ENCODE results near the gene KIF21B. TPM values are rescaled to one million over a fixed set of nuclear protein-coding genes. Genes with fewer than 3 reads are reported as not detected.
A peak's percentile ranks its signal among the peaks of the same experiment; 100 is the strongest.

The KIF21B gene
- total RNA-seq, 2 experiments from 2014 or later, result 93.5 to 94.0 TPM

DNA sequence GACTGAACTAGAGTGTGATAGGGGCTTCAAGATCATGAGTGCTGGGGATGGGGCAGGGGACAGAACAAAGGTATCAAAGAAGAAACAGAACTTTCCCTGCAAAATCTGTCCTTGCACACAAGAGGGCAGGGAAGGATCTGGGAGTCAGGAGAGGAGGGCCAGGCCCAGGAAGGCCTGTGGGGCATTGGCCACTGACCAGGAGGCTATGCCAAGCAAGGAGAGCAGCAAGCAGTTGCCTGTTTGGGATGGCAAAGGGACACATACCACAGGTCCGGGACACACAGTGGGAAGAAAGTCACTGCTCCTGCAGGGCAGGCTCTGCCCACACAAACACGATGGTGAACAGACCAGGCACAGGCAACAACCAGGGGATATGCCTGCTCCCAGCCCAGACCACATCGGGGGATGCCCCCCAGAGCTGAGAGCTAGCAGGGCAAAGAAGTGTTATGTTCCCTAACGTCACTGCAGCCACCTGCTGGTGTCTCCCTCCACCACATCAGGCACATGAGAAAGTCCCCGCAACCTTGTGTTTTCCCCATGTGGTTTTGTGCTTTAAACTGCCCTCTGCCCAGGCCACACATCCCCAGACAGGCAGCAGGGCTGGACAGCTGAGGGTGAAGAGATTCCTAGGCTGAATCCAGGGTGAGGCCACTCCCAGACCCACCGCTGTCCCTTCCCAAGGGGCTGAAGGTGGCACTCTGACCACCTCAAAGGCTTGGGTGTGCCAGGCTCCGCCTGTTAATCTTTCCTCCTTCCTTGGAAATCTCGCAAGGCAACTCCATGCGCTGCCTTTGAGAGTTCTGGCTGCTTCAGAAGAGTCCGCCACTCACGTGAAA, 53.6 kb downstream of the KIF21B start:
- H3K4me3 Mint-ChIP-seq, result no peak overlapping the region
- intact Hi-C loops (cut with micrococcal nuclease), result loop anchor here (10.0 kb wide), 1 partner anchor 145 kb away; the partner anchor contains the start of gene CACNA1S
- ChIA-PET CTCF (interaction anchor here (0.6 to 13.4 kb wide), 6 partner anchors 11 to 237 kb away, joined by 3 to 363 read pairs (median 38); no protein-coding TSS in a partner anchor), POLR2A (interaction anchor here (1.3 kb wide), 1 partner anchor 145 kb away, joined by 4 read pairs; no protein-coding TSS in a partner anchor)
- H3K4me1 Mint-ChIP-seq (ENCODE audit: low read depth), result peaks cover 27% of the 10 kb centered on the region
- H3K27me3 Mint-ChIP-seq, result no peaks in the 10 kb centered on the region
- peak overlapping the region; percentile 66 for H3K27ac Mint-ChIP-seq
- ATAC-seq, result peak; percentile 87
- DNase-seq, result peak; percentile 90
- peaks cover 18% of the 10 kb centered on the region for H3K36me3 Mint-ChIP-seq (ENCODE audit: low read depth)
- TF ChIP-seq, protein P1, sequence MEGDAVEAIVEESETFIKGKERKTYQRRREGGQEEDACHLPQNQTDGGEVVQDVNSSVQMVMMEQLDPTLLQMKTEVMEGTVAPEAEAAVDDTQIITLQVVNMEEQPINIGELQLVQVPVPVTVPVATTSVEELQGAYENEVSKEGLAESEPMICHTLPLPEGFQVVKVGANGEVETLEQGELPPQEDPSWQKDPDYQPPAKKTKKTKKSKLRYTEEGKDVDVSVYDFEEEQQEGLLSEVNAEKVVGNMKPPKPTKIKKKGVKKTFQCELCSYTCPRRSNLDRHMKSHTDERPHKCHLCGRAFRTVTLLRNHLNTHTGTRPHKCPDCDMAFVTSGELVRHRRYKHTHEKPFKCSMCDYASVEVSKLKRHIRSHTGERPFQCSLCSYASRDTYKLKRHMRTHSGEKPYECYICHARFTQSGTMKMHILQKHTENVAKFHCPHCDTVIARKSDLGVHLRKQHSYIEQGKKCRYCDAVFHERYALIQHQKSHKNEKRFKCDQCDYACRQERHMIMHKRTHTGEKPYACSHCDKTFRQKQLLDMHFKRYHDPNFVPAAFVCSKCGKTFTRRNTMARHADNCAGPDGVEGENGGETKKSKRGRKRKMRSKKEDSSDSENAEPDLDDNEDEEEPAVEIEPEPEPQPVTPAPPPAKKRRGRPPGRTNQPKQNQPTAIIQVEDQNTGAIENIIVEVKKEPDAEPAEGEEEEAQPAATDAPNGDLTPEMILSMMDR (IDR thresholded peaks at IDR 0.05), result peak; percentile 35
- H3K9me3 Mint-ChIP-seq, result no peaks in the 10 kb centered on the region

DNA sequence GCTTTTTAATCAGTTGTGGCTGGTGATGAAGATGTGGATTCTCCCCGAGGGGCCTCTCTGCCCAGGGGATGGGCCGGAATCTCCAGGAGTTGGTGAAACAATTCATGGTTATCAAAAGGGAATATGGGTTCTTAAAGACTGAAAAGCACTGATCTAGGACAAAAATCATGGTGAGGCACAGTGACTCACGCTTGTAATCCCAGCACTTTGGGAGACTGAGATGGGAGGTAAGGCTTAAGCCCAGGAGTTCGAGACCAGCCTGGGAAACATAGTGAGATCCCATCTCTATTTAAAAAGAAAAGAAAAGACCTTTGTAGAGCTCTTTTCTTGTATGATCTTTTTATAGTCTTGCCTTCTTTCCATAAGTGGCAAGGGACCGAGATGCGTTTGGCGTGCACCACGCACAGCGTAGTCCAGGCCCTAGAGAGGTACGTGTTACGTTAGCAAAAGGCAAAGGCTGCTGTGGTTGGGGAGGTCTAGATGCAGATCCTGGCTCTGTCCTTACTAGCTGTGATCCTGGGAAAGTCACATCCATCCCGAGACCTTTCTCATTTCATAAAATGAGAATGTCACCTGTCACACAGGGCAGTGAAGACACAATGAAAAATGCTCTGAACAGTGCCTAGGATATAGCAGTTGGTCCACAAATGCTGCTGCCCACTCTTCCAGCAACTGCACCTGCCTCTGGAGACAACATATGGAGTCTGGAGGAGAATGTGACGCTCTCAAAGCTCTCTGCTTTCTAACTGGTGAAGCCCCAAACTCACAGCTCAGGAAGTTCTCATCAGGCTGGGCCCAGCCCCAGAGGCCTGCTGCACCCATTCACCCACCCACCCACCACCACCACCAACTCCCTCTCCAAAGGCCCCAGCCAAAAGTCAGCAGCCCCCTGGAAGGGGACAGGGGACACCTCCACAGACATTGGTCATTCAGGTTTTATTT, 54.8 kb downstream of the KIF21B start:
- TF ChIP-seq, protein P1 (IDR thresholded peaks at IDR 0.05), result no peak
- intact Hi-C loops (cut with micrococcal nuclease), result no loop called here
- Mint-ChIP-seq H3K4me1 (ENCODE audit: low read depth) (peaks cover 27% of the 10 kb centered on the region), H3K36me3 (ENCODE audit: low read depth) (peaks cover 18% of the 10 kb centered on the region), H3K27me3 (no peaks in the 10 kb centered on the region), H3K27ac (peak overlapping the region; percentile 59), H3K4me3 (no peak overlapping the region), H3K9me3 (no peaks in the 10 kb centered on the region)
- POLR2A ChIA-PET, result interaction anchor here (1.0 to 1.3 kb wide), 2 partner anchors 15 to 71 kb away, joined by 3 to 4 read pairs; no protein-coding TSS in a partner anchor
- ATAC-seq (no peak), DNase-seq (no peak)
- CTCF ChIA-PET, result interaction anchor here (0.7 to 13.4 kb wide), 8 partner anchors 12 to 346 kb away, joined by 3 to 363 read pairs (median 3); no protein-coding TSS in a partner anchor

DNA sequence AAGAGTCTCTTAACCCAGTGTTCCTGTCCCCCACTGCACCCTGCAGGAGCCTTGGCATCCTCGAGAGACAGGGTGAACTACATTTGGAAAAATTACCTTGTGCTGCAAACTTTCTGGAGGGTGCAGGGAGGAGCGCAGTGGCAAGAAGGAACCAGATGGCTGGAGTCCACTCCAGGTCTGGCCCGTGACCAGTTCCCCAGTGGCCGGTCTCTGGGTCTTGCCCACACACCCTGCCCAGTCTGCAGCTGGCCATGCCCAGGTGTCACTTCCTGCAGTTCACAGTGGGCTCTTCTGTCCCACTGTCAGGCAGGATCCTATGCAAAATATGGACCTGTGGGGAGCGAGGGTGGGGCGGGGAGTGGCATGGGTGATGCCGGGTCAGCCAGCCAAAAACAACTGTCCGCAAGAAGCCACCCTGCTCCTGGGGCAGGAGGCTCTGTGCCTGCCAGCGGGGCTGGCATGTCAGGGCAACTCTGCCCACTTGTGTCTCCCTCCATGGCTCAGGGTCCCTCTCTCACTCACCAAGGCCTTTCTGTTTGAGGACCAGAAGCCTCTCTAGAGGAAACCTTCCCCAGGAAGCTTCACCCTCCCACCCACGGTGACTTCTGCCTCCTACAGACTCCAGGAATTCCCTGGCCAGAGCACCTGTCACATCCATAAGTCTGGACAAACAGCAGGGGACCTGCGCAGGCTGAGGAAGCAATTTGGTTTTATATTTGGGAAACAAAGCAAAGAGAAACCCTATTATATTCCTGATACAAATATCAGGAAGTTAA, 55.6 kb downstream of the KIF21B start:
- intact Hi-C loops (cut with micrococcal nuclease), result no loop called here
- Mint-ChIP-seq H3K4me1 (ENCODE audit: low read depth) (peaks cover 27% of the 10 kb centered on the region), H3K27me3 (no peaks in the 10 kb centered on the region), H3K27ac (no peak overlapping the region), H3K4me3 (no peak overlapping the region), H3K36me3 (ENCODE audit: low read depth) (peaks cover 15% of the 10 kb centered on the region), H3K9me3 (no peaks in the 10 kb centered on the region)
- no peak for DNase-seq
- ChIA-PET CTCF (interaction anchor here (0.7 to 13.4 kb wide), 8 partner anchors 13 to 346 kb away, joined by 3 to 363 read pairs (median 4); no protein-coding TSS in a partner anchor), POLR2A (interaction anchor here (1.0 to 1.3 kb wide), 2 partner anchors 15 to 72 kb away, joined by 3 to 4 read pairs; no protein-coding TSS in a partner anchor)
- ATAC-seq, result no peak
- TF ChIP-seq, protein P1 (IDR thresholded peaks at IDR 0.05), result no peak

DNA sequence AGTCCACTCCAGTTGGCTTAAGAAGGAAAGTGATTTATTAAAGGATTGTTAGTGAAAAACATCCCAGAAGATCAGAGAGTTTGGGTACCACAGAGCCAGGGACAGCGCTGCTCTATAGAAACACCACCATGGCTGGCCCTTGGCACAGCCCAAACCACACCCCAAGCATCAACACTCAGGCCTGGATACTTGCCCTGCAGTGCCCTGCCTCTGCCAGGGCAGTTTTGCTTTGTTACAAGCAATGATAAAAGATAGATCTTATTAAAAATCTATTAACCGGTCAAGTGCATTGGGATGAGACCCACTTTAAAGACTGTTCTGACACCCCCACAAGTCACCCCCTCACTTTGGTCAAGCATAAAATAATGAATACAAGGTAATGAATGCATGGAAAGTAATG, 56.6 kb downstream of the KIF21B start:
- Mint-ChIP-seq H3K4me3 (no peak overlapping the region), H3K27me3 (no peaks in the 10 kb centered on the region), H3K9me3 (no peaks in the 10 kb centered on the region), H3K36me3 (ENCODE audit: low read depth) (peaks cover 14% of the 10 kb centered on the region), H3K27ac (no peak overlapping the region), H3K4me1 (ENCODE audit: low read depth) (peaks cover 26% of the 10 kb centered on the region)
- ChIA-PET CTCF (interaction anchor here (0.8 to 1.5 kb wide), 3 partner anchors 76 to 345 kb away, joined by 4 read pairs; no protein-coding TSS in a partner anchor), POLR2A (no interaction called here)
- TF ChIP-seq, protein P1 (IDR thresholded peaks at IDR 0.05), result no peak
- intact Hi-C loops (cut with micrococcal nuclease), result no loop called here
- DNase-seq (no peak), ATAC-seq (no peak)
